Epidermal melanocyte (primary cell): ENCODE results near the gene INSYN2B.

Experiments
- DNase-seq: peaks from one replicate; pipeline ENCODE4 v3.0.0; 2011; ENCODE audit warnings: low spot score; ENCODE audit not compliant: insufficient read length

Gene INSYN2B

DNA sequence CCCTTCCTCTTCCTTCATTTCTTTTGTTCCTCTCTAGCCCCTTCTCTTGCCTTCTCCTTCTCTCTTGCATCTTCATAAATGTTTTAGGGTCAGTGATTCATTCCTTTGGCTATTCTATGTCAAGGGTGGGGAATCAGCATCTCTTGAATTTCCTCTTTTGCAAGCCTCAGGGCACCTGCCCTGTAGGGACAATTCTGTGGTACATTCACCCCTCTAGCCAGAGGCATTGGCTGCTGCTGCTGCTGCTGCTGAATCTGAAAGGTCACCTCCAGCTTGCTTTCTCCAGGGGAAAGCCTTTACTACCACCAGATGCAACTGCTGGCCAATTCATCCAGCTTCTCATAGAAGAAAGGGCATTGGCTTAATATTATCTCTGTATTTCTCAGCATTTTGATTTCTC, 87.3 kb downstream of the INSYN2B start:
- DNase-seq: no peak

DNA sequence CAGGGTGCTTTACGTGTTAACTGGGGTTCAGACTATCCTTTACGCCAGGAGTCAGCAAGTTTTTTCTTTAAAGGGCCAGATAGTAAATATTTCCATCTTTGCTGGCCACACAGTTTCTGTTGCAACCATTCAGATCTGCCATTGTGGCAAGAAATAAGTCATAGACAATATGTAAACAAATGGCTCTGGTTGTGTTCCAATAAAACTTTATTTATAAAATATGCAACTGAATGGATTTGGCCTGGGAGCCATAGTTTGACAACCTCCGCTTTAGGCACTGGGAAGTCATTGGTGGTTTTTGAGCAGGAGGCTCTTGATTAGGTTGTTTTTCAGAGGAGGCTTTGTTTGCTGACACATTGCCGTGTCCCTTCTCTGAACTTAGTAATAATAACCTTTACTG, 90.7 kb downstream of the INSYN2B start:
- no peak for DNase-seq

DNA sequence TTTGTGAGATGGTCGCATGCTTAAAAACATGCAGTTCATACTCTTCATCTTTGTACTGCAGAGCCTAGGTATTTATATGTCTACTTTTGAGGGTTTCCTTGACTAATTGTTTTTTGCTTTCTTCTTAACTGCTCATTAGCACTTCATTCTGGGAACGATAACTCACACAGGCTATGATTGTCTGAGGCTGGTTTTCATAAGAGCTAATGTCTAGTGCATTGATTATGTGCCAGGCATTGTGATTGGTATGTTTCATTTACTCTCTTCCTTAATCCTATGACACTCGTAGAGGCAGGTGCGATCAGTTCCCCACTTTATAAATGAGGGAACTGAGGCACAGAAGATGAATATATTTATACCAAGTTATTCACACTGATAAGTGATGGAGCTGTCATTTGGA, 93.6 kb downstream of the INSYN2B start:
- DNase-seq: no peak

DNA sequence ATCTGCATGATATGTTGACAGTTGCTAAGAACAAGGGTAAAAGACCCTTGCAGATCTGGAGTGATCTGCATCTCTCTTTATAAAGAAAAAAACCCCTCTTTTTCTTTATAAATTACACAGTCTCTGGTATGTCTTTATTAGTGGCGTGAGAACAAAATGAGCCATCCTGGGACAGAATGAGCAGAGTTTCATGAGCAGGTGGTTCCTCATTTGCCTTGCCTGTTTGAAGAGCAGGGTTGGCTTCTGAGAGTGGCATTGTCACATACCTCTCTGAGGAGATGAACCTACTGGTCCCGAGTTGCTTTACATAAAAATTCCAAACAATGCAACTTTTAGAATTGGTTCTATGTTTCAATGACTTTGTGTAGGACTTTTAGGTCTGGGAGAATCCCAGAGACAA, 94.3 kb downstream of the INSYN2B start:
- DNase-seq: no peak

DNA sequence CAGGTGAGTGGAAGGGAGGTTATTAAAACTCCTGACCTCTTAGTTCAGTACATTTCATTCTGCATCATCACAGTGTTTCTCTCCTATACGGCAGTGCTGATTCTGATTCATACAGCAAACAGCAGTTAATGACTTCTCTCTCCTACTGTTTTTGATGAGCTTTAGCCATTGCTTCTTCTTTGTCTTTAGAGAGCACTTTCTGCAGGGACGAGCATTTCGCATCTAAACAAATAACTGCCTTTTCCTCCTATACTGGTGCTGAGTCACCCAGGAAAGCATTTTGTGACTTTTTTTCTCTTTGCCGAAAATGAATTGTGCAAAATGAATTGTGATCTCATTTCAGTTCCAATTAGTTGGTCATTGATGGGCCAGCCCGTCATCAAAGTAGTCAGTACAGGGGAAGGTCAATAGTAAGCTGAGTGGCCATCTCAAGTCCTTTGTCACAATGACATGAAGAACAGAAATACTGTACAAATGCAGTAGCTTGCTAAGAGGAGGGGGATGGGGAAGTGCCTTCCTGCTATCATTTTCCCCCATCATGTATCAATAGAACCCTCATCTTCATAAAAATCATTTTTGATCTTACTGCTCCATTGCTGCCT, 98.5 kb downstream of the INSYN2B start:
- no peak for DNase-seq

DNA sequence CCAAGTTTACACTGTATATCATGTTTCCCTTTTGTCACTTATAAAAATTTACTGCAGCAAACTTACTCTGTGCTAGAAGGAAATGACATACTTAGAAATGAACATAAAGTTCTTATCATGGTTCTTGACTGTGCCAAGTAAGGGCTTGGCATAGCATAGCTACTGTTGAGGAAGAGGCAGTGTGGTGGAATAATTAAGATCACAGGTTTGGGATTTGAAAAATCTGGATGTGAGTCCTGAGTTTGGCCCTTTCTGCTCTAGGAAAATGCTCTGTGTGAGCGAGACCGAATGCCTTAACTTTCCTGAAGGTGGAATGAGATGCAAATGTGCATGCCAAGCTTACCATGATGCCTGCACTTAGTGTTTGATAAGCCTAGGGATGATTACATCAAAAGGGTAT, 99.5 kb downstream of the INSYN2B start:
- no peak for DNase-seq

DNA sequence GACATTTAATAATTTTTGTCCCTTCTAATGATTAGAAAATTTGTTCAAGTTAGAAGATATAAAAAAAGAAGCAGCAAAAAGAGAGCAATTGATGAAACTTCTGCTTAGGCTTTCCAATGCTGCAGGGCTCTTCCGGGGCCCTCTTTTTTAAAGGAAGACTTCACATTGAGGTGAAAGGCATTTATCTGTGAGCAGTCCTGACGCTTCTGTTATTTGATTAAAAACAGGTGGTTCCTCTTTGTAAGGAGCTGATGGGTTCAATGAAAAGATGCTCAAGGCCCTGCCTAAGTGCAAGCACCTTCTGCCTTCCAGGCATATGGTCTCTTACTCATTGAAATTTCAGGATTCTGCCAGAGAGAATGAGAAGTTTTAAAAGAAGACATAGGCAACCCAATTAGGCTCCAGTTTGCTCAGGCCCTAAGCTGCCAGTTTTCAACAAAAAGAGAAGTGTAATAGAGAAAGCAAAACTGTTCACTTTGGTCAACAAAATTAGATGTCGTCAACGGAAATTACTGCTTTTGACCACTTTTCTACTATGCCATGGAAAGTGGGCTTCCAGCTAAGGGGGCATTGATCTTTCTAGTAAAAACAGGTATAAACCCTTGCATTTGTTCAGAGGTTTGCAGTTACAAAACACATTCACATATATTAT, 100.2 kb downstream of the INSYN2B start:
- no peak for DNase-seq

DNA sequence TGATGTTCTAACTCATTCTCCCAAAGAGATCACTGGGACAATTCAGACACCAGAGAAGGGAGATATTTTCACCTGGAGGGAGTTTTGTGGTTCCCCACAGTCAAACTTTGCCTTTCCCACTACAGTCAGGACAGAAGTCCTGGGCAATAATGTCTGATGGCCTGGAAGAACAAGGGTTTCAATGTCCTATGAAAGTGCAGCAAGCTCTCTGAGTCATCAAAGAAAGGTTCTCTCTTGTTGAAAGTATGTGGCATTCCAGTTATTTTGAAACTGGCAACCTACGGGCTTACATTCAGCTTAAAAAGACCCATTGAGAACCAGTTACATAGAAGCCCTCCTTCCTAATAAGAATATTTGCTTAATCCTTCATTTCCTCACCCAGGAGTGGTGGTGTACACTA, 103.9 kb downstream of the INSYN2B start:
- no peak for DNase-seq

DNA sequence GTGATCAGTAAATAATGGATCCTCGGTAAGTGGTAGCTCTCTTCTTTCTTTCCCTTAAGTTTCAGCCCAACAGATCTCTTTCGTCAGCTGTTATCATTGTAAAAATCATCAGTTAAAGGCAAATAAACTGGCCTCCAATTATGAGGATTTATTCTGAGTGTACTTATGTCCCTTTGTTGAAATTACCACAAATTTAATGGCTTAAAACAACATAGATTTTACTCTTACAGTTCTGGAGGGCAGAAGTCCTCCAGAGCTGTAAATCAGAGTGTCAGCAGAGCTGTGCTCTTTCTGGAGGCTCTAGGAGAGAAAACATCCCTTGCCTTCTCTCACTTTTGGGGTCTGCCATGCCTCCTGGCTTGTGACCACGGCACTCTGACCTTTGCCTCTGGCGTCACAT, 104.6 kb downstream of the INSYN2B start:
- no peak for DNase-seq

DNA sequence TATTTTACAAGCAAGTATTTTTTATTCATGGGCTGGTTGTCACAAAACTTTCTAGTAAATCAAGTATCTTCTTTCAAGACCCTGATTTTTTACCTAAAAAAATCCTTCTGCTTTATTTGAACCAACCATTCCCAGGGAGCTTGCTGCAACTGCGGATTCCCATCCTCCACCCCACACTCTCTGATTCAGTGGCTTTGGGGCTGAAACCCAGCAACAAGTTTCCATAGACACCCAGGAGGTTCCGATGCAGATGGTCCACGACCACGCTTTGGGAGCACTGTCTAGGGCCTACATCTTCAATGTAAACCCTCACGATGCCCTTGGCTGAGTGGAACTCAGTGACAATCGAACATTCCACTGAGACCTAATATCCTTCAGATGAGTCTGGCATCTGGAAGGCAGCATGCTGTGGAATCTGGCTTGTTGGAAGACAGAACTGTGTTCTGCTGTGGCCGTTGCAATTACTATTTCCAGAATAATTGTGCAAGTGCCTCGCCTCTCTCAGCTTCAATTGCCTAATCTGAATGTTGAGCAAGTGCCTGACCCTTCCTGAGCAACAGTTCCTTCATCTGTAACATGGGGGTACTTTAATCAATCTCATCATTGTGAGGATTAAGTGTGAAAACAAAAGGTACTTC, 105.1 kb downstream of the INSYN2B start:
- peak; percentile 31 for DNase-seq

DNA sequence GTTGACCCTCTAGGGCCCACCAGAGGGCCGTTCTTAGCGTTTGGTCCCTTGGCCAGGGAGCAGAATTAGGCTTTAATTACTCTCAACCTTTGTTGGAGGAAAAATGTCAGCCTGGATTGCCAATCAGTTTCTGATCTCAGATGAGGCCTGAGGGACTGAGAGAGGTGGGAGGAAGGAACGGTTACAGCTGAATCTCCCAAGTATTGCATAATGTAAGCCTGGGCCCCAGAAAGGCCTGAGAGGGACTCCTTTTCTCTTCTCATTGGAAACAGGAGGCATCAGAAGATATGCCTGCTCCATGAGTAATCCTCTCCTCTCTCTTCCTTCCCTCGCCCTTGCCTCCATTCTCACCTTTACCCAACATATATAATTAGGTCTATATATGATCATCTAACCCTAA, 105.7 kb downstream of the INSYN2B start:
- no peak for DNase-seq

DNA sequence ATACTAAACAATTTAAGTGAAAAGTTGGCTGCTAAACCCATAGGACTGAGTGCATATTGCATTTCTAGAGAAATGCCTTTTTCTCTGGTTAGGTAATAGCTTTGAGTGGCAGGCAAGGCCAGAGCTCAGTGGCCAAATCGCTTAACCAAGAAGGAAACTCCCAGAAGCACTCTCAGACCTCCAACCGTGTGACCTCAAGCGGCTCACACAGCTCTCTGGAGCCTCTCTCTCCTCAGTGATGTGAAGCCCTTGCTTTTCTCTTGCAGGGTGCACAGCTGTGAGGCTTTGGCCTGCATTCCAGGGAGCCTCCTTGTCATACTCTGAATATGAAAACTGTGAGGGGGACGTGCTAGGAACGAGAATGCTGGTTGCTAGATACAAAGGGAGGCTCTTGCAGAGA, 106.7 kb downstream of the INSYN2B start:
- no peak for DNase-seq

DNA sequence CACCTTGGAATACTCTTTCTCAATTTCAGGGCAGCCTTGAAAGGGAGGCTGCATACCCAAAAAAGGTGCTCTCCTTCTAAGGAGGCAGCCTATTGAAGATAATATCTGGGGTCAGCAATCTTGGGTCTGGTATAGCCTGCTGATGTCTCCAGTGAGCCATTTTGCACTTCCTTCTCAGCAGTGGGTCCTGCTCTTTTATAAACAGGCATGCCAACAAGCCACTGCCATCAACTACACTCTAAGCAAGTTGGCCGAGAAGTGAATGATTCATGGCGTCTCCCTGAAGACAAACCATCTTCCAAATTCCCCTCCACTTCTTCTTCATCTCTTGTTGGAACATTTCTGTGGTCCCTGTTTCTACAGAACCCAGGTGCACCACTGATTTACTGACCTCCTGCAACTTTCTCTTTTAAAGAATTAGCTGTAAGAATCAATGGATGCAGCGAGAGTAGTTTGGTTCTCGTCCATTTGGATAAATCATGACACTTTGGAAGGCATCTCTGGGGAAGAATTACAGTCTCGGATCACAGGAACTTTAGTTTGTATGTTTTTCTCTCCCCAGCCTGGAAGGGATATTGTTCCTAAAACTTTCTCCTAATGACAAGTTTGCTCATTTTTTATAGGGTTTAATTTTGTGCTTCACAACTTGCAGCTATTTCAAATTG, 108.3 kb downstream of the INSYN2B start:
- DNase-seq: no peak

DNA sequence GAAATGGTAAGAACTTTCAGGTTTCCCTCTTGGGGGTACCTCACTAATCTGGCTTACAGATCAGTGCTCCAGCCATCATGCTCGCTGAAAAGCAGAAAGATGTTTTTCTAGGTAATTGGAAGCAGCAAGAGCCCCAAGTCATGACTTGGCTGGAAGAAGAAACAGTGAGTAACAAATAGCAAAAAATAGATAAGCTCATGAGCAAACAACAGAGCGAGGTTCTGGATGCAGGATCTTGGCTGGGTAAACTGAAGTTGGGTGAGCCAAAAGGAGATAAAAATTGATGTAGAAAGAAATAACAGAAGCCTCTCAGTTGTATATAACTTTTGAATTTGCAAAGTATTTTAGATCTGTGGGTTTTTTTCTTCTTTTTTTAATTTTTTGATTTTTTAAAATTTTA, 110.1 kb downstream of the INSYN2B start:
- DNase-seq: no peak

DNA sequence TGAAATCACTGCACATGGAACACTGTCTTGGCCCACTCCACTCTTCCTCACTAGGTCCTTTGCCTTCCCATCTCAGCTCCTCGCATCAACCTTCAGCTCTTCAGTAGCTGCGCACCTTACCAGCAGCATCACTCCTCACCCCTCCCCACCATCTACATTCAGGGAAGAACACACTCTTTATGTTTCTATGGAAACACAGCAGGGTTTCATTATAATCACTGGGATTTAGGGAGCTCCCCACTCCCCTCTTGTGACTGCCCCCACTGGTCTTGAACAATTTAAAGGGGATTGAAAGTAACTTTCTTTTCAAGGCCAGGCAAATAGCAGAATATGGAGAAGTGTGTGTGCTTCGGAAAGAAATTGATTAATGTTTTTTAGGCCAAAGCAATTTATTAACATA, 111.2 kb downstream of the INSYN2B start:
- DNase-seq: no peak

DNA sequence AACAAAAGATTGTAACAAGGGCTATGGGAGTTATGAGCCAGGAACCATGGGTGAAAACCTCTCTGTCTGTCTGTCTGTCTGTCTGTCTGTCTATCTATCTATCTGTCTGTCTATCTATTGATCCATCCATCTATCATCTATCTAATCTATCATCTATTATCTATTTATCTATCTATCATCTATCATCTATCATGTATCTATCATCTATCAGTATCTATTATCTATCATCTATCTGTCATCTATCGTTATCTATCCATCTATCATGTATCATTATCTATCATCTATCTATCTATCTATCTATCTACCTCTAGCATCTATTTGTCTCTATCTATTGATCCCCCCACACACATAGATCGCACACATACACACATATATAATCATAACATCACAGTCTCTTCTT, 112.9 kb downstream of the INSYN2B start:
- no peak for DNase-seq

DNA sequence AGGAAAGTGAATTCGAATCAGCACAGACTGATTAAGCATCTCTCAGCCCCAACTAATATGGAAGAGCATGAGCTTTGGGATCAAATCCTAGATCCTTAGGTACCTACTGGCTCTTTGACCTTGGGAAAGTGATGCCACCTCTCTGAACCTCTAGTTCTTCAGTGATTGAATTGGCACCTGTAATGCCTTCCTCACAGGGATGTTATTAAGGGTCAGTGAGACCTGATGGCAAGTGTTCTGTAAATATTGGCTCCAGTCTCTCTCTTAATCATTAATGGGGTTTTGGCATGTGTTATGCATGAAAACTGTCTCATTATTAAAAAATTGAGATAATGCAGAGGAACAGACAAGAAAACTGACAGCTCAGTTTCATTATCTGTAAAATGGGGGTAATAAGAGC, 115.8 kb downstream of the INSYN2B start:
- DNase-seq: no peak

DNA sequence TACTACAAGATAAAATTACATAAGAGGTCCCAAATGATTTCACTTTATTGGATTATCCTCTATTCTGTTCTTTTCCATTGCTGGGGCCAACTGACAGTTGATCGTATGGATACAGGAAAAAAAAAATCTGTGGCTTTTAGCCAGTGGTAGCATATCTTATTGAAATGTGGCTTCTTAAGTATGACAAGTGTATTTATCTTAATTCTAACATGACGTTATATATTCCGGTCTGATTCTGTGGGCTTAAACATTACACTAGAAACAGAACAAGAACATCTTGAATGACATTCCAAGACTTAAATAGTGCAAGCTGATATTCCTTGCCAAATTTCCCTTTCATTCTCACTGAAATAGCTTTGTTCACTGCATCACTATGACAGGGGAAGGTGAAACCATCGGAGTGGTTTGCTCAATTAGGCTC, 117.9 kb downstream of the INSYN2B start:
- DNase-seq: no peak

DNA sequence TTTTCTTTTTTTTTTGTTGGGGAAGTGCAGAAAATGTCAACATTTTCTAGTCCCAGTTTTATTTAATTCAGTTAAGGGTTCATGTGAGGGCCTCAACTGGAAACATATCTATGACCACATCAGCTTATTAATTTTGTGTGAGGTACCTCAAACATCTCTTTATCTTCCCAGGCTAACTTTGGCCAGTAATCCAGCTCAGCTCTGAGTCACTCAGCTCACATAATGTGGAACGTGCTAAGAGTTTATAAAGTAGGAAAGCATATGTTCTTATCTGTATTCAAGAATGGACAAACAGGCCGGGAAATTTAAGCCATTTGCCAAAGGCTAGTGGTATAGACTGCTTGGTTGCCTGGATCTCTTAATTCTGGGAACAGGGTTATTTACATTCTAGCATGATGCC, 118.4 kb downstream of the INSYN2B start:
- DNase-seq: no peak

DNA sequence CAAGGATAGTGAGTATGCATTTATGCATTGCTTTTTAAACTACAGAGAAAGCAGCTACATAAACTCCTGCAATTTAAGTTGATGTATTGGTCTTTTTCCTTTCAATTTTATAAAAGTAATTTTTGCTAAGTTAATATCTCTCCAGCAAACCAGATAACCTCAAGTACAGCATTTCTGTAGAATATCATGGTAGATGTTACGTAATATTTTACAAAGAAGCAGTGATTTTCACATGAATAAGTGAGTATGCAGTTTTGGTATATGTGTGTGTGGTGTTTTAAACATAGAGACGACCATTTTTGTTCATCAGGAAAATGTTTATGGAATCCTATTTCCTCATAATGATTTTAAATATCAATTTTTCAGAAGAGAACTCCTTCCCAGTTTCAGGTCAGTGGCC, 118.9 kb downstream of the INSYN2B start:
- no peak for DNase-seq

DNA sequence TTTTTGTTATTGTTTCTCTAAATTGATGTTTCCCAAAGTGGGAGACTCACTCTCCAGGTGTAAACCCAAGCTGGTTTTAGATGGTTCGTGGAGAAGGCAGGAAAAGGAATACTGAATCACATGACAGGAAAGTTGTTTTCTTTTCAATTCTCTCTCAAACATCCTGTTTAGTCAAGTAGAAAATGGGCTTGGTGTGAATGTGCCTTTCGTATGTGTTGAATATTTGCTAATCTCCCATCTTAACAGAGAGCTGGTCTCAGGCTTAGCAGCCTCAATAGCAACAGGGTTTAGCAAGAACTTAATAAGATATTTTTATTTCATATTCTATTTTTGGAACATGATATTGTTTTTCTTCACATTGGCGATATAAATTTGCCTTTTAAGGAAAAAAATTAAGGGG, 119.7 kb downstream of the INSYN2B start:
- no peak for DNase-seq

DNA sequence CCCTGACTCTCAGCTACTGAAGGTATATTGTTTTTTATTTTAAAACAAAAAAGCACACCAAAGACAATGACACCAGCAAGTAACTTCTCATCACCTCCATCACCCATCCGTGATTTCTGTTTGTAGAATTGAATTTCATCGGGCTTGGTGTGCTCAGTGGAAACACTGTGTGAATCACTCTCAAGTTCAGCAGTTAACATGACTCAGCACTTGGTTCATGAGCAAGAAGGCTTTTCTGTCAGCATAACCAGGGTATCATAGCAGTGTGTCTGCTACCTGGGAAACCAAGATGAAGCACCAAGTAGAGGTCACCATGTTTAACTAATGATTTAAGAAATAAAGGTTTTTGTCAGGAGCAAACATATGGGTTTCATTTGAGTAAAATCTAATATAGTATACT, 123.7 kb downstream of the INSYN2B start:
- no peak for DNase-seq
